T47D (cell line): ENCODE data around the gene INHA.

Experiments used
- DNase-seq, 2 experiments: peaks; one replicate each; pipeline versions ENCODE4 v3.0.0 to v3.0.0-alpha.2; 2011 to 2012; ENCODE audit warnings: low read depth in 1 of 2, low spot score in 1 of 2
- JUND ChIP-seq: IDR thresholded peaks from 2 replicates; pipeline ENCODE4 v1.6.1; 2012; ENCODE audit warnings: low read depth
- in situ Hi-C: cut with HindIII; loops from 2 replicates; pipeline ENCODE4 v1.10.0; 2016; ENCODE audit warnings: low sequenced_read_pairs, low pct_unique_long_range_greater_than_20kb

The INHA gene

GRCh38 chr2:219565130-219566080 lies 6.7 kb upstream of the INHA start:
- no peak for DNase-seq
- no peak for TF ChIP-seq JUND
- in situ Hi-C loops = no loop called here

DNA sequence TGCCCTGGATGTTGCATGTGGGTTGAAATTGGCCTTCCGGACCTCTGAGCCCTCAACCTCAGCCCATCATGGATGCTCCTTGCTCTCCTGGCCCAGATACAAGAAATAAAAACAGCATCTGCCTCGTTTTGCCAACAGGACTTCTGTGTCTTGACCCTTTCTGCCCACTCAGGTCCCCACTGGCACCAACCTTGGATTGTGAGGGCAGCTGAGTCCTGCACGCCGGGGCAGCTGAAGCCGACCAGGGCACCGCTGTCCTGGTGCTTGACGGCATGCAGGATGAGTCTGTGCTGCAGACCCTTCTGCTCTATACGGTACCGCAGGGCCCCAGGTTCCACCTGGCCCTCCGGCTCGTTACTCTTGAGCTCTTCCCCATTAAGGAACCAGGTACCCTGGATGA lies 5.5 kb upstream of the INHA start:
- TF ChIP-seq JUND = no peak
- DNase-seq = no peak
- in situ Hi-C loops = no loop called here

DNA sequence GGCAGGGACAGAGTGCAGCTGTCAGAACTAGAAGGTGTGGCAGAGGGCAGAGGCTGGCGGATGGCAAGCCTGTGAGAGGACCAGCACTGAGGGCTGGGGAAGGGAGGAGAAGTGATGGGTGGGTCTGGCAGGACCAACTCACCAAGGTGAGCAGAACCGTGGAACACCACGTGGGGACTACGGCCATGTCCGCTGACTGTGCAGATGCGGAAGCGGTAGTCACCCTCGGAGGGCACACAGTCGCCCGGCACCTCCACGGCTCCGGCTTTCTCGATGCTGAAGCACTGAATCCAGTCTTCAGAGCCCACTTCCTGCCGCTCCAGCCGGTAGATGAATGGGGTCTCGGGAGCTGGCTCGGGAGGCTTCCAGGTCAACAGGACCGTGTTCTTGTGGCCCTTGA lies 5.0 kb upstream of the INHA start:
- in situ Hi-C loops = no loop called here
- DNase-seq = no peak
- no peak for TF ChIP-seq JUND

- in situ Hi-C loops = no loop called here
- TF ChIP-seq JUND = no peak
- DNase-seq = no peak
Observed at GRCh38 chr2:219567791-219568361, 4.2 kb upstream of the INHA start.

GRCh38 chr2:219569041-219569440 lies 3.1 kb upstream of the INHA start:
- DNase-seq = peak in 1 of 2 experiments; percentile 32
- in situ Hi-C loops = no loop called here
- no peak for TF ChIP-seq JUND

DNA sequence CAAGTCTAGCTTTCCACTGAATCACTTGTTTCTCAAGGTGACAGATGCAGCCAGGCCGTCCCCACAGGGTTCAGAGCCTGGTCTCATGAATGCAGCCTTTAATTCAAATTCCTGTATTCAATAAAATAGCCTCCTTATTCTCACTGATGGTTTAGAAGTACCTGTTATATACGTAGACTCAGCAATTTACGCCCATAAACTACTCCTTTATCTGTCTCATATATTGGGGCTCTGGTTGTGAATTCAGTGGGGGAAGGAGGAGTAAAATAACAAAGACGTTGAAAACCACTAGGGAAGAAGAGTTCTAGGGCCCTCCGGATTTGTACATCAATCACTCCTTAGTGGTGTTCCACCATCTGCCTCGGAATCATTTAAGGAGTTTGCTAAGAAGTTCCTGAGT lies 2.5 kb upstream of the INHA start:
- no peak for DNase-seq
- no peak for TF ChIP-seq JUND
- in situ Hi-C loops = no loop called here

DNA sequence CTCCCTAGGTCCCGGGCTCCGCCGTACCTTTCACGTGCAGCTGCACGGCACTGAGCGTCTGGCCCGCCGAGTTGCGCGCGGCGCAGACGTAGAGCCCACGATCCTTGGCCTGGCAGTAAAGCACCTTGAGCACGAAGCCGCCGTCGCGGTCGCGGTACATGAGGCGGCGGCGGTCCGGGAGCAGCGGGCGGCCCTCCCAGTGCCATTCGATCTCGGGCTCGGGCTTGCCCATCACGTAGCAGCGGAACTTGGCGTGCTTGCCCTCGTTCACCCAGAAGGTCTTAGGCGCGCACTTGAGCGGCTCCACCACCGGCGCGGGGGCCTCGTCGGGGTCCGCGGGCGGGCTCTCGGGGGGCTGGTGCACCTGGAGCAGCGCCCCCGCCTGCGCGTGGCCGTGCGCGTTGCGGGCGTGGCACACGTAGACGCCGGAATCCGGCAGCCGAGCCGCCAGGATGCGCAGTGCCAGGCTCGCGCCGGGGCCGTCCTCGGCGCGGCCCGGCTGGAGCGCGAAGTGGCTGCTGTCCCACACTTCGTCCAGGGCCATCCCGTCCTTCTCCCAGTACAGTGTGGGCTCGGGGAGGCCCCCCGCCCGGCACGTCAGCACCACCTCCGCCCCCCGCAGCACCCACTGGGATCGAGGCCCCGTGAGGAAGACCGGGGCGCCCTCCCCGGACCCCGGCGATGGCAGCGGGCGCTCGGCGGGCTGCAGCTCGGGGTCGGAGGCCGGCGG lies 1.8 kb upstream of the INHA start:
- DNase-seq = peak; percentile 28 to 64
- in situ Hi-C loops = no loop called here
- TF ChIP-seq JUND = no peak

DNA sequence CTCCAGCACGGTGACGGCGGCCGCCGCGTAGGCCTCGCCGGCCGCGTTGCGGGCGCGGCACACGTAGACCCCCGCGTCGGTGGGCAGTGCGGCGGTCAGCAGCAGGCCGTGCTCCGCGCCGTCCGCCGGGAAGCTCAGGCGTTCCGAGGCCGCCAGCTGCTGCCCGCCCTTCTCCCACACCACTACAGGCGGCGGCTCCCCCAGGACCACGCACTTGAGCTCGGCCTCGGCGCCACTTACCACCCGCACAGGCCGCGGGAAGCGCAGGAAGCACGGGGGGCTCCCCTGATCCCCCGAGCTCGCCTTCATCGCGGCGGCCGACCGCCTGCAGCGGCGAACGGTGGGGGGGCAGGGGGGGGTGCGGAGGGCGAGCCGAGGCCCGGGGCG lies 1.2 kb upstream of the INHA start:
- in situ Hi-C loops = no loop called here
- no peak for DNase-seq
- TF ChIP-seq JUND = no peak

DNA sequence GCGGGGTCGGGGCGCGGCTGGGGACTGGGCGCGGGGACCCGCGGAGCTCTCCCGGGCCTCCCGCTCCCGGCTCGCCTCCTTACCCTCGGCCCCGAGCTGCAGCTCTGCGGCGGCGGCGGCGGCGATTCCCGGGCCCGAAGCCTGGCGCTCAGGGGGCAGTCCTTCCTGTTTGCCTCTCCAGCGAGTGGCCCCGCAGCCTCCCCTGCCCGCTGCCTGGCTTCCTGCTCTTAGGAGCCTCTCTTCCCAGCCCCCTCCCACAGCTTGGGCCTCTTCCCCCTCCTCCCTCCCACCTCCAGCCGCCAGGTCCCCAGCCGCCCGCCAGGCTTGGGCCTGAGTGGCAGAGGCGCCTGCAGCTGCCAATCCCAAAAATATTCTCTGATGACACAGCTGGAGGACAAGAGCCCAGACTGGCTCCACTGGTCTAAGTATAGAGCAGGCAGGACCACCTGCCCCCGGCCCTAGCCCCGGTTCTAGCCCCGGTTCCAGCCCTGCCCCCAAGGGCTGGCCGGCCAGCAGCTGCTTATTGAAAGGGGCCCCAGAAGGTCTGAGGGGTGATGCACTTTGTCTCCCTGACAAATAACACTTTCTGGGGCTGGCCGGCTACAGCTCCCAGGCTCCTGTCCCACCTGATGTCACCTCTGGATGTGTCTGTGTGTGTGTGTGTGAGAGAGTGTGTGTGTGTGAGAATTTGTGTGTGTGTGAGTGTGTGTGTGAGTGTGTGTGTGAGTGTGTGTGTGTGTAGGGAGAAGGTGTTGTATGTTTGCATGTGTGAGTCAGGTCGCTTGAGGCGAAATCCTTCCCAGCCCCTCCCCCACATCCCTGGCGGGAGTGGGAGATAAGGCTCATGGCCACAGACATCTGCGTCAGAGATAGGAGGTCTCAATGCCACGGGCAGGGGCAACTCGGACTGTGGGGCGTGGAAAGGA lies 536 bp upstream of the INHA start, which contains the start of gene OBSL1:
TSS of gene OBSL1 (minus strand) at position 229 of the 926 bp plus-strand sequence. CDS start 307 bp downstream, outside the sequence.
- TF ChIP-seq JUND = no peak
- peak; percentile 48 to 55 for DNase-seq
- in situ Hi-C loops = no loop called here

DNA sequence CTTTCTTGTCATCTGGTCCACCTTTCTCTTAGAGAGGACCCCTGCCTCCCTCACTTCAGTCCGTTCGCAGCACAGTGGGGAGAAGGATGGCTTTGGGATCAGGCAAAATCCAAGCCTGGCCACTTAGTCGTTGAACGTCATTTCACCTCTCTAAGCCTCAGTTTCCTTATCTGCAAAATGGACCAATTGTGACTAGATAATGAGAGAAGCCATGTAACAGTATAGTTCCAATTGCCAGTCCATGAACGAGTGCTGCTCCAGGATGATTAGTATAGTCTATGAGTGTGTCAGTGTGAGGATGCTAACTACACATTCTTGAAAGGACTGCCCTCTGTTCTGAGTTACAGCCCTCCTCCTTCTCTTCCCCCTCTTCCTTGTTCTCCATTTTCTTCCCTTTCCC lies 1.1 kb downstream of the INHA start:
- in situ Hi-C loops = no loop called here
- TF ChIP-seq JUND = no peak
- no peak for DNase-seq

GRCh38 chr2:219574484-219575311 lies 2.6 kb downstream of the INHA start:
- DNase-seq = no peak
- TF ChIP-seq JUND = no peak
- in situ Hi-C loops = no loop called here
